Transverse colon (tissue), 4 donors: ENCODE measurements around the gene PKD2L2.

Source experiments
- CTCF ChIP-seq, 5 experiments: fragments of 200-600 bp in 3 of 5; fragments of 450-650 bp in 2 of 5; sonication (generic) in 3 of 5; IDR thresholded peaks; 1 replicate in 2 of 5; 2 replicates in 3 of 5; pipeline ENCODE4 v1.5.1; 2016 to 2017; ENCODE audit warnings: antibody characterized with exemption in 5 of 5, inconsistent platforms in 3 of 5, mild to moderate bottlenecking in 2 of 5, moderate library complexity in 1 of 5
- EP300 ChIP-seq: sonication (generic); formaldehyde crosslinking; IDR thresholded peaks from one replicate; pipeline ENCODE4 v1.6.1; 2017; ENCODE audit warnings: antibody characterized with exemption, low read depth
- POLR2A ChIP-seq: fragments of 450-650 bp; IDR thresholded peaks from one replicate; pipeline ENCODE4 v1.6.1; 2016; ENCODE audit warnings: antibody characterized with exemption, mild to moderate bottlenecking, moderate library complexity
- POLR2AphosphoS5 ChIP-seq, 3 donors: sonication (generic); formaldehyde crosslinking; IDR thresholded peaks; one replicate each; pipeline ENCODE4 v1.6.1; 2016; ENCODE audit warnings: antibody characterized with exemption in 3 of 3

- TF ChIP-seq CTCF (IDR thresholded peaks at IDR 0.05) (no peak), EP300 (no peak), POLR2A (no peak), POLR2AphosphoS5 (IDR thresholded peaks at IDR 0.05) (no peak)
Observed at GRCh38 chr5:137935190-137935589, 45.9 kb downstream of the PKD2L2 start.
